G401 (cell line): ENCODE results near the gene LCTL. TPM values are rescaled to one million over a fixed set of nuclear protein-coding genes. Genes with fewer than 3 reads are reported as not detected.

ENCODE experiments used
- DNase-seq: peaks from one replicate; pipeline ENCODE4 v3.0.0-alpha.2; 2015; ENCODE audit warnings: low spot score
- in situ Hi-C: cut with HindIII; loops from 2 replicates; pipeline ENCODE4 v1.10.0; 2016; ENCODE audit warnings: low sequenced_read_pairs, mixed read lengths
- total RNA-seq: library from RNA; depleted of rRNA; stranded (reverse); fragments of >200 nt; shearing (Covaris generic); gene quantifications from 2 replicates; pipeline ENCODE4 v1.2.3, GENCODE V29; 2014

LCTL gene
- total RNA-seq, 1 experiment from 2014 or later: 0.07 TPM

- in situ Hi-C loops: no loop called here
- no peak for DNase-seq
Observed at GRCh38 chr15:66569461-66570137, 3.8 kb upstream of the LCTL start.

DNA sequence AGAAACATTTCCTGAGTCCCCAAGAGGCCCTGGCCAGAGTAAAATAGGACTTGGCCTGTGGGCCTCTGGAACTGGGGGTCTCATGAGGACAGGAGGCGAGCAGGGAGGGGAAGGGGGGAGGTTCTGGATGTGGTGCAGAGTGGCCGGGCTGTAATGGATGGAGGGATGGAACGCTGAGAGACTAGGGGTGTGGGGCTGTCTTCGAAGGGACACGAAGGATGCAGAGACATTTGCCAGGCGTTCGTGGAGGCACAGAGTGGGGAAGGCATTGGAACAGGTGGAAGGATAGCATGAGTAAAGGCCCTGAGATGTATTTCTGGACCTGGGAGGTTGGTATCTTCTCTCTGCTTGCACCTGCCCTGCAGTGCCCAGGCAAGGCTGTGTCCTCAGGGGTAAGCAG lies 2.1 kb upstream of the LCTL start:
- in situ Hi-C loops: no loop called here
- no peak for DNase-seq

GRCh38 chr15:66566963-66567531 lies 1.2 kb upstream of the LCTL start:
- DNase-seq: peak; percentile 67
- in situ Hi-C loops: no loop called here

DNA sequence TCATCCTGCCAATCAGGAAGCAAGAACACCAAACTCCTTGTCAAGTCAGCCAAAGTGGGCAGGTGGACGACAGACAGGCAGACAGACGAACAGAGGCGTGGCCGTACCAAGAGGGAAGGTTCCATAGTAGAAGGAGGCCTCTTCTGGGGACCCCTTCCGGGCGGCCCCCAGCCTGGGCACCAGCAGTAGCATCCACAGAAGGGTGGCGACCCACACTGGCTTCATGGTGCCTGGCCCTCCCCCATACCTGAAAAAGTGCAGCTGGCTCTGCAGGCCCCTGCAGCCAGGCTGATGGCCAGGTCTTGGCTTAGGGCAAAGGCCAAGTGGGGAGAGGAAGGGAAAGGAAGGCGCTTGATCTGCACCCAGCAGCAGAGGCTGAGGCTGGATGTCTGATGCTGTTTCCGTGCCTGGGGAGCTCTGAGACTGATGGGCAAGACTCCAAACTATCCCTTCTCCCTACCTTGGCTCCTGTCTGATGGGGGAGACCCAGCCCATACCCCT lies 607 bp downstream of the LCTL start:
- DNase-seq: no peak
- in situ Hi-C loops: no loop called here

DNA sequence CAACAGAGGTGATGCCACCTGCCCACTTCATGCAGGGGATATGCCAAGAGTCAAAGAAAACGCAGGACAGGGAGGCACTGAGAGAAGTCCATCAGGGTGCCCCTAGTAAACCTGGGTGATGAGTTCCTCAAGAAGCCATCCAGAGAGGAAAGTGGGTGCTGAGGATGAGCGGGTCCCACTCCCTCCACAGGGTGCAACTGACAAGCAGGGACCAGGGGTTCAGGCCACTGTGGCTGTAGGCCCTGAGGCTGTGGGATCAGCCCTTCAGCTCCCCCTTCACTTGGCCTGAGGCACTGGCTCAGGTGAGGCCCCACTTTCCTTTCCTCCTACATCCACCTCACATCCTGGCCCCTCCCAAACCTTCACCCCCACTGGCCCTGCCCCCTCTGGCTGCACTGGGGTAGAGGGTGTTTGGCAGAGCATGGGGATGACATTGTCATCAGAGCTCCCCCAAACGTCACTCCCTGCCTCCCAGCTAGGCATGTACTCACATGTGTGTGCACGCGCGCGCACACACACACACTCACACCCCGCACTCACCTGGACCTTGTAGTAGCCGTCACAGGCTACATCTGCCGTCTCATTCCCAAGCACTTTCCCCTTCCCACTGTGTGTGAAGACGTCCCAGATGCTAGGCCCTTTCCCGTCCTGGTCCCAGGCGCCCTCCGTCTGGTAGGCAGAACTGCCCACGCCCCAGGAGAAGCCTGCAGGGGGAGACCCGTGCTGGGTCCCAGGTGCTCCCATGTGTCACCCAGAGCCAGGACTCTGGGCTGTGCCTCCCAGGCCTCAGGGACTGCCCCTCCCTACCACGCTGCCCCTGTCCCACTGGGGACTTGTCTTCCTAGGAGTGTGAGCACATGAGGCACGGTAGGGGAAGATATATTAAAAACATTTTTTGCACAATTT lies 1.4 kb downstream of the LCTL start:
- in situ Hi-C loops: no loop called here
- DNase-seq: no peak

DNA sequence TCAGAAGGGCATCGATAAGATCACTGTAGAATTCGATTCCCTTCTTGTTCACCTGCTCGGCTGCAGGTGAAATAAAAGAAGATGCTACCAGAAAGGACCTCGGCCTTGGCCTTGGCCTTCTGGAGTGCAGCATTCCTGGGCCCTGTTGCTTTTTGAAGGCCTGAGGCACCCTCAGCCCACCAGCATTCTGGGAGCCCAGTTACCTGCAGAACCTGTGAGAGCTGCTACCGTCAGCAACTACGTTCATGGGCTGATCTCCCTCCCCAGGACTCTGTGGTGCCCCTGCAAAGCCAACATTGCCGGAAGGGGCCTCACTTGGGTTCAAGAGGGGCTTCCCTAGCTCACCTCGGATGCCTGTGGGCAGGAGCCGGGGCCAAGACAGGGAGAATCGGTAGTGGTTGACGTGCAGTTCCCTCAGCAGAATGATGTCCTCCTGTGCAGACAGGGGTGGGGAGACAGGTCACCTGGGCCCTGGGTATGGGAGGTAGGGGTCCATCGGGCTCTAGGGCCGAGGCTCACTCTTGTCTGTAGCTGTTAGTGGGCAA lies 2.2 kb downstream of the LCTL start:
- in situ Hi-C loops: no loop called here
- no peak for DNase-seq

DNA sequence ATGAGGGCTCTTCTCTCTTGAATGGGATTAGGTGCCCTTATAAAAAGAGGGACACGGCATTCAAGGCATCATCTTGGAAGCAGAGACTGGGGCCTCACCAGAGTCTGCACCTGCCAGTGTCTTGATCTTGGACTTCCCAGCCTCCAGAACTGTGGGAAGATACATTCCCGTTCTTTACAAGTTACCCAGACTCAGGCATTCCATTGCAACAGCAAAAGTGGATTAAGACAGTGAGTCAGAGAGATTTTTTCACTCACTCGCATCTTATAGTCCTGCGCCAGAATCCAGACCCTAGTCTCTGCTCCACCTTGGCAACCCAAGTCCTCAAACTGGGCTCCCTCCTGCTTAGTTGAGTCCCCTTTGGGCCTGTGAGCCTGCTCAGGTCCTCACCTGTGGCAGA lies 2.7 kb downstream of the LCTL start:
- in situ Hi-C loops: no loop called here
- no peak for DNase-seq

DNA sequence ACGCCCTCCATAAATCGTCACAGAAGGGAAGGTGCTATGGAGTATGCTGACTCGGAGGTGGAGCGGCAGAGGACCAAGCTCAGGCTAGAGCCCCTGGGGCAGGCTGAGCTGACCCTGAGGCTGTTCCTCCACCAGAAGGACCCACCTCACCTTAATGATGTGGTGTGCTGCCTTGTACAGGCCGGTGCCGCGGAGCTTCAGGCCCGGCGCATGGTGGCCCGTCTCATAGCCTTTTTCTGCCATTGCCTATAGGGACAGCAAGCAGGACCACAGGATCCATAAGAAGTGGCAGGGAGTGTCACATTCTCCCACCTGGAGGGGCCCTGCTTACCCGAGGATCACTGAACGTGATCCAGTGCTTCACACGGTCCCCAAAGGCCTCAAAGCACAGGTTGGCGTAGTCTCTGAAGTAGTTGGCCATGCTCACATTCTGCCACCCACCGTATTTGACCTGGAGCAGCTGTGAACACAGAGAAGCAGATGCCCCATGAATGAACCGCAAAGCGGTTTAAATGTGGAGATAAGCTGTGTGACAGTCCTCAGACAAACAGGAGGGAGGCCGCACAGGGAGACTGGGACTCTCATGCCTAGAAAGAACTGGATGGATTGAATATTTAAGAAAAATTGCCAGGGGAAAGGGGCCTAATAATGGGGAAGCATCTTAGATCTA lies 4.8 kb downstream of the LCTL start:
- in situ Hi-C loops: no loop called here

GRCh38 chr15:66558271-66558670 lies 7.5 kb downstream of the LCTL start:
- DNase-seq: no peak
- in situ Hi-C loops: no loop called here

More for the DNA sequence above, 4.8 kb downstream of the LCTL start:
- DNase-seq: no peak

DNA sequence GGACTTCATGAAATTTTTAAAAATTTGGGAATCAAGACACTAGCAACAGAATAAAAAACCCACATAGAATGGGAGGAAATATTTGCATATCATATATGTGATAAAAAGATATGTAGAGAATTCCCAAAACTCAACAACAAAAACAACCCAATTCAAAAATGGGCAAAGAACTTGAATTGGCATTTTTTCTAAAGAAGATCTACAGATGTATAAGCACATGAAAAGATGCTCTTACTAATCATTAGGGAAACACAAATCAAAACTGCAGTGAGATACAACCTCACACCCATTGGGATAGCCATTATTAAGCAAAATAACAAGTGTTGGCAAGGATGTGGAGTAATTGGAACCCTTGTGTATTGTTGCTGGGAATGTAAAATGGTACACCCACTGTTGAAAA lies 10.1 kb downstream of the LCTL start:
- in situ Hi-C loops: no loop called here
- DNase-seq: no peak

DNA sequence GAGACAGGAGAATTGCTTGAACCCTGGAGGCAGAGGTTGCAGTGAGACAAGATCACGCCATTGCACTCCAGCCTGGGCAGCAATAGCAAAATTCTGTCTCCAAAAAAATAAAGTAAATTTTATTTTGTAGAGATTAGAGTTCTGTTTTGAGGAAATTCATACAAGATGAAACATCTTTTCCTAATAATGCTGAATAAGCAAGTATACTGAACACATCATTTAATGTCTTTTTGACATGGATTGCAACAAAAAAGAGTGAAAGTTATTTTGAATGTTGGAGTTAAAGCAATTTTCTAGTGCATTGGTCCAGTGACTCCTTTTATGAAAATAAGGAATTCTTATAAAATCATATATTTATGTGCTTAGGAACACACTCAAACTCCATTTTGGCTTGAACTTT lies 20.5 kb downstream of the LCTL start:
- in situ Hi-C loops: no loop called here
- DNase-seq: no peak

- in situ Hi-C loops: no loop called here
Observed at GRCh38 chr15:66542896-66543295, 22.9 kb downstream of the LCTL start.

DNA sequence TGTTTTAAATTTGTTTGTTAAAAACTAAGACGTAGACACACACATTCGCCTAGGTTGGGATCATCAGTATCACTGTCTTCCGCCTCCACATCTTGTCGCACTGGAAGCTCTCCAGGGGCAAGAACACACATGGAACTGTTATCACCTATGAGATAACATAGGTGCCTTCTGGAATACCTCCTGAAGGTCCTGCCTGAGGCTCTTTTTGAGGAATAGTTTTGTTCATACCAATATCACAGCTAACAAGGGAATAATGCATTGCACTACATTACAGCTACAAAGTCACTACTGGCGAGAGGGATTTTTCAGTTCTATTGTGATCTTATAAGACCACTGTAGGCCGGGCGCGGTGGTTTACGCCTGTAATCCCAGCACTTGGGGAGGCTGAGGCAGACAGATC lies 30.7 kb downstream of the LCTL start:
- in situ Hi-C loops: no loop called here

More at GRCh38 chr15:66542896-66543295, 22.9 kb downstream of the LCTL start:
- no peak for DNase-seq

GRCh38 chr15:66524838-66525237 lies 41.0 kb downstream of the LCTL start:
- in situ Hi-C loops: no loop called here
- no peak for DNase-seq

More for the DNA sequence above, 30.7 kb downstream of the LCTL start:
- no peak for DNase-seq

GRCh38 chr15:66523926-66524325 lies 41.9 kb downstream of the LCTL start:
- in situ Hi-C loops: no loop called here
- no peak for DNase-seq

DNA sequence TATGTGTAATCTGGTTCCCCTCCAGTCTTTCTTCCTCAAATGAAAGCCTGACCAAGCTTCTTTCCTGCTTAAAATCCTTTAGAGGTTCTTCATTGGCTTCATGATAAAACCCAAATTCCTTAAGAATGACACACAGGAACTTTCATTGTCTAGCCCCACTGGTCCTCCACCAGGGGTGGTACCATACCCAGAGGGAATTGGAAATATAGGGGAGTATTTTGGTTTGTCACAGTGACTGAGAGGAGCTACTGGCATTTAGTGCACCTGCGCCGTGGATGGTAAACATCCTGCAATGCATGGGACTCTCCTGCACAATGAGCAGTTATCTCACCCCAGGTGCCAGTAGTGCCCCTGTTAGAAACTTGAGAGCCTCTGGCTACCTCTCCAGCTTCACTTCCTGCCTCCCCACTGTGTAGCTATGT lies 49.9 kb downstream of the LCTL start:
- in situ Hi-C loops: no loop called here
- DNase-seq: no peak

- in situ Hi-C loops: no loop called here
- DNase-seq: no peak
Observed at GRCh38 chr15:66514586-66514985, 51.2 kb downstream of the LCTL start.

- DNase-seq: no peak
- in situ Hi-C loops: no loop called here
Observed at GRCh38 chr15:66508293-66508883, 57.4 kb downstream of the LCTL start.

DNA sequence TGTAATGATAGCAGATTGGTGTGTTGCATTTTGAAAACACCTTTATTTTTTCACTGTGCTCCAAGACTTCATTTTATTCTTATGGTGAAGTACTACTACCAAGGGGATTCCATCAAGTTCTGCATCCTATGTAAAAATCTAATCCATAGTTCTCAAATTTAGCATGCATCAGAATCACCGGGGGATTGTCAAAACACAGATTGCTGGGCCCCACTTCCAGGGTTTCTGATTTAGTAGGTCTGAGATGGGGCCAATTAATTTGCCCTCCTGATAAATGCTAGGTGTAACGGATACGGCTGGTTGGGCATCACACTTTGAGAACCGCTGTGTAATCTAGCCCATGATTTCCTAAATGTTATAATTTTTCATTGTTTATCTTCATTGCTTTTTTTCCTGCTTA lies 60.0 kb downstream of the LCTL start:
- DNase-seq: no peak
- in situ Hi-C loops: no loop called here
